ENCODE data around the gene OOSP1. TPM values are rescaled to one million over a fixed set of nuclear protein-coding genes. Genes with fewer than 3 reads are reported as not detected.

The OOSP1 gene
- total and polyA plus RNA-seq, 2 of the 8 experiments (the other 6 are each of a cell fraction or from before 2014, with no cell fraction given), result not detected

- Histone ChIP-seq H2AK5ac (ENCODE audit: low read depth, low read length) (no peak overlapping the region), H3K4me2 (ENCODE audit: insufficient read depth in 1 of 2, low read depth in 2 of 2, low read length in 2 of 2) (no peak overlapping the region), H3K27me3 (replicated peaks in 1 of 4; ENCODE audit: control insufficient read depth in 3 of 4, extremely low read depth in 1 of 4, insufficient read depth in 3 of 4, low read length in 3 of 4) (no peaks in the 10 kb centered on the region), H3K14ac (ENCODE audit: insufficient read length) (no peak overlapping the region), H3K79me2 (ENCODE audit: control insufficient read depth in 1 of 2, insufficient read depth in 2 of 2, low read length in 2 of 2) (no peaks in the 10 kb centered on the region), H2AFZ (ENCODE audit: low read length) (no peak overlapping the region), H4K8ac (ENCODE audit: extremely low read depth, insufficient read depth, low read length) (no peak overlapping the region), H4K5ac (ENCODE audit: insufficient read length, low read depth, low read length) (no peak overlapping the region), H3K27ac (ENCODE audit: low read depth, low read length) (no peak overlapping the region), H3K4me3 (ENCODE audit: extremely low read depth in 1 of 4, insufficient read depth in 2 of 4, low read depth in 3 of 4, low read length in 4 of 4) (no peak overlapping the region), H4K91ac (replicated peaks; ENCODE audit: insufficient read length, low read length) (no peak overlapping the region), H3K36me3 (ENCODE audit: control insufficient read depth in 2 of 4, insufficient read depth in 4 of 4, low read length in 3 of 4) (no peaks in the 10 kb centered on the region), H3K23ac (ENCODE audit: insufficient read length) (no peak overlapping the region), H2BK120ac (replicated peaks; ENCODE audit: low read depth, low read length) (no peak overlapping the region), H2BK20ac (ENCODE audit: low read length) (no peak overlapping the region), H4K20me1 (replicated peaks in 1 of 2; ENCODE audit: control insufficient read depth in 1 of 2, insufficient read depth in 2 of 2, low read length in 2 of 2) (no peaks in the 10 kb centered on the region), H3K9me3 (ENCODE audit: insufficient read depth in 2 of 2, low read depth in 1 of 2, low read length in 1 of 2) (no peaks in the 10 kb centered on the region), H3K4ac (replicated peaks; ENCODE audit: insufficient read length, low read depth, low read length) (no peak overlapping the region), H2BK15ac (ENCODE audit: low read length) (no peak overlapping the region), H3K9ac (replicated peaks in 1 of 4; ENCODE audit: extremely low read depth in 1 of 4, low read depth in 3 of 4, low read length in 3 of 4) (no peak overlapping the region), H3K4me1 (replicated peaks in 1 of 4; ENCODE audit: control insufficient read depth in 3 of 4, insufficient read depth in 4 of 4, low read length in 3 of 4) (no peaks in the 10 kb centered on the region), H3K56ac (replicated peaks; ENCODE audit: insufficient read length, low read depth, low read length) (no peak overlapping the region), H3K79me1 (ENCODE audit: low read depth, low read length) (no peaks in the 10 kb centered on the region), H2BK12ac (ENCODE audit: low read depth, low read length) (no peak overlapping the region), H3K18ac (ENCODE audit: extremely low read depth, low read length) (no peak overlapping the region), H3K23me2 (ENCODE audit: low read depth, low read length) (no peaks in the 10 kb centered on the region), H2BK5ac (ENCODE audit: low read depth, low read length) (no peak overlapping the region)
- FAIRE-seq (no peak), DNase-seq (ENCODE audit: low read depth in 1 of 2, low spot score in 2 of 2) (no peak)
- ChIA-PET POLR2A (ENCODE audit: partially characterized antibody) (no interaction called here), CTCF (ENCODE audit: partially characterized antibody) (no interaction called here)
- 93% methylated on average over 1 of the region's 1 CpG; no CpG with 5 or more reads in 1 of the 2 experiments for WGBS, 2 experiments (ENCODE audit: extremely low coverage in 1 of 2, insufficient coverage in 1 of 2, insufficient read length in 1 of 2, insufficient replicate concordance in 2 of 2, low coverage in 1 of 2, low lambda C conversion rate in 2 of 2, missing lambda C conversion rate in 1 of 2)
- no peak for TF ChIP-seq PHF8 (conservative IDR thresholded peaks at IDR 0.05; ENCODE audit: low read depth, low read length)
- TF ChIP-seq E2F6 (IDR thresholded peaks at IDR 0.05), result no peak
- no peak for TF ChIP-seq NRF1 (IDR thresholded peaks at IDR 0.05; ENCODE audit: low read depth, low read length)
- no peak for TF ChIP-seq KDM5A (IDR thresholded peaks at IDR 0.05; ENCODE audit: low read length)
- no peak for TF ChIP-seq POLR2AphosphoS5 (IDR thresholded peaks at IDR 0.05; ENCODE audit: low read depth, low read length)
- no peak for TF ChIP-seq MAFK (IDR thresholded peaks at IDR 0.05; ENCODE audit: low read depth, low read length)
- no peak for TF ChIP-seq USF2 (IDR thresholded peaks at IDR 0.05; ENCODE audit: low read length)
- no peak for TF ChIP-seq JUND (IDR thresholded peaks at IDR 0.05; ENCODE audit: low read length)
- TF ChIP-seq GTF2F1 (IDR thresholded peaks at IDR 0.05; ENCODE audit: borderline replicate concordance, low read depth, low read length), result no peak
- TF ChIP-seq RNF2 (IDR thresholded peaks at IDR 0.05; ENCODE audit: borderline replicate concordance, low read depth, low read length, missing control alignments, poor library complexity, severe bottlenecking), result no peak
- no peak for TF ChIP-seq POU5F1 (IDR thresholded peaks at IDR 0.05; ENCODE audit: low read depth, low read length)
- TF ChIP-seq RAD21 (IDR thresholded peaks at IDR 0.05 in 1 of 2, conservative IDR thresholded peaks at IDR 0.05 in 1 of 2; ENCODE audit: low read depth in 2 of 2, low read length in 2 of 2), result no peak
- no peak for TF ChIP-seq SIRT6 (IDR thresholded peaks at IDR 0.05; ENCODE audit: low read length)
Observed at GRCh38 chr11:60005360-60005759, 67.1 kb downstream of the OOSP1 start.

All from H1 (cell line).